B cell (primary cell): ENCODE data around the gene ASH1L.

Experiments used
- EZH2 ChIP-seq: IDR thresholded peaks from 2 replicates; pipeline ENCODE4 v1.6.1; 2012; ENCODE audit warnings: borderline replicate concordance, low read depth, mild to moderate bottlenecking, moderate library complexity, low read length; ENCODE audit not compliant: insufficient read depth, poor library complexity, severe bottlenecking
- TF ChIP-seq, protein P1 (sequence below): fragments of 200-600 bp; IDR thresholded peaks from one replicate; pipeline ENCODE4 v1.8.0; 2022; ENCODE audit warnings: antibody characterized with exemption, mild to moderate bottlenecking

- TF ChIP-seq, protein P1, sequence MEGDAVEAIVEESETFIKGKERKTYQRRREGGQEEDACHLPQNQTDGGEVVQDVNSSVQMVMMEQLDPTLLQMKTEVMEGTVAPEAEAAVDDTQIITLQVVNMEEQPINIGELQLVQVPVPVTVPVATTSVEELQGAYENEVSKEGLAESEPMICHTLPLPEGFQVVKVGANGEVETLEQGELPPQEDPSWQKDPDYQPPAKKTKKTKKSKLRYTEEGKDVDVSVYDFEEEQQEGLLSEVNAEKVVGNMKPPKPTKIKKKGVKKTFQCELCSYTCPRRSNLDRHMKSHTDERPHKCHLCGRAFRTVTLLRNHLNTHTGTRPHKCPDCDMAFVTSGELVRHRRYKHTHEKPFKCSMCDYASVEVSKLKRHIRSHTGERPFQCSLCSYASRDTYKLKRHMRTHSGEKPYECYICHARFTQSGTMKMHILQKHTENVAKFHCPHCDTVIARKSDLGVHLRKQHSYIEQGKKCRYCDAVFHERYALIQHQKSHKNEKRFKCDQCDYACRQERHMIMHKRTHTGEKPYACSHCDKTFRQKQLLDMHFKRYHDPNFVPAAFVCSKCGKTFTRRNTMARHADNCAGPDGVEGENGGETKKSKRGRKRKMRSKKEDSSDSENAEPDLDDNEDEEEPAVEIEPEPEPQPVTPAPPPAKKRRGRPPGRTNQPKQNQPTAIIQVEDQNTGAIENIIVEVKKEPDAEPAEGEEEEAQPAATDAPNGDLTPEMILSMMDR = no peak
- TF ChIP-seq EZH2 = no peak
Observed at GRCh38 chr1:155553349-155553748, 9.3 kb downstream of the ASH1L start.
